ENCODE measurements around the gene ARPC5.
"Not testable (repeated sequence)": the region's sequence is repeated elsewhere in the genome, so short reads cannot be mapped to it uniquely, and the experiment has no call there.

ARPC5 gene

GRCh38 chr1:183635606-183636333 lies at the start of gene ARPC5:
Gene ARPC5 (minus strand): TSS chr1:183635783. CDS start chr1:183635659, 124 bp downstream.
- peak; percentile 97 for DNase-seq (ENCODE audit: low spot score)

DNA sequence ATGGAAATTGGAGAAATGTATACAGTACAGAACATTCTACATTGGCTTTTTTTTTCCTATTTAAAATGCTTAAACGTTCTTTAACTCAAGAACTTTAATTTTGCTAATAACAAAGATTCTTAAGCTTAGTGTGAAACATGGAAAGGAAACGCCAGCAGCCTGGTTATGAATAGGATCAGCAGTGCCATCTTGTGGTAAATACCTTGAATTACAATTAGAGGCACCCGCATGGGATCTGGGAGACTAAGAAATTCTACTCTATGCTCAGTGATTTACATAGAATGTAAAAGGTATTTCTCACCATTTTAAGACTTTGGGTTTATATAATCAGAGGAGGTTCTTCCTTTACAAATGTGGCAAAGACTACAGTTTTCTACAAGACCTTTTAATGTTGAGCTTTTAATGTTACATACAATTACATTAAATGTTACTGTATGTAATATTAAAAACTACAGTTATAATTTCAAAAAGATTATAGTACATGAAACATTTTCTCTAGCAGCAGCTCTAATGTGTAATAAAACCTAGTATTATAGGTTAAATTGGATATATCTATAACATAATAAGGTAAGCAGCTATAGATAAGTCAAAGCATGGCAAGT lies 49.6 kb upstream of the ARPC5 start:
- peak; percentile 79 for DNase-seq (ENCODE audit: low spot score)

- DNase-seq (ENCODE audit: low spot score), result not testable (repeated sequence)
These were observed 43.8 kb upstream of the ARPC5 start for GRCh38 chr1:183679363-183679762.

- DNase-seq (ENCODE audit: low spot score), result no peak
These were observed 43.2 kb upstream of the ARPC5 start for GRCh38 chr1:183678819-183679218.

DNA sequence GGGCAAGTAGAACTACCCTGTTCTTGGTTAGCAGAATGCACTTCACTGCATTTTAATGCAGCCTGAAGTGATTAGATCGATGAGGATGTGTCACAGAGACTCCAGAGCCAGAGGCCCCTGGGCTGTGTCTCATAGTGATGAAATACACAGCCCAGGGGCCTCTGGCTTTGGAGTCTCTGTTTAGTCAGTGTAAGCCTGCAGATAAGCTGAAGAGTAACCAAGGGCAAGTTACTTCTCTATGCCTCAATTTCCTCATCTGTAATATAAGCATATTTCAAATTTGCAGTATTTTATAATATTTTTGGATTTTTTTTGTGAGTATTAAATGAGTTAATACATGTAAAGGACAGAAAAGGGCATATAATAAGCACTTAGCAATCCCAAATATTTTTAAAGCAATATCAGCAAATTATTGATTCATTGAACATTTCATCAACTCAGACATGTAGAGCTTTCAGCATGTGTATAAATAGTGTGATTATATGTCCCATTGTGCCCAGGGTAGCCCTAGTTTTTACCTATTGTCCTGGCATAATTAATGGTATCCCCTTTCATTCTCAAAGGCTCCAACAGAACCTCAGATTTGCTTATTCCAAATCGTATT lies 41.1 kb upstream of the ARPC5 start:
- DNase-seq (ENCODE audit: low spot score), result peak; percentile 76

DNA sequence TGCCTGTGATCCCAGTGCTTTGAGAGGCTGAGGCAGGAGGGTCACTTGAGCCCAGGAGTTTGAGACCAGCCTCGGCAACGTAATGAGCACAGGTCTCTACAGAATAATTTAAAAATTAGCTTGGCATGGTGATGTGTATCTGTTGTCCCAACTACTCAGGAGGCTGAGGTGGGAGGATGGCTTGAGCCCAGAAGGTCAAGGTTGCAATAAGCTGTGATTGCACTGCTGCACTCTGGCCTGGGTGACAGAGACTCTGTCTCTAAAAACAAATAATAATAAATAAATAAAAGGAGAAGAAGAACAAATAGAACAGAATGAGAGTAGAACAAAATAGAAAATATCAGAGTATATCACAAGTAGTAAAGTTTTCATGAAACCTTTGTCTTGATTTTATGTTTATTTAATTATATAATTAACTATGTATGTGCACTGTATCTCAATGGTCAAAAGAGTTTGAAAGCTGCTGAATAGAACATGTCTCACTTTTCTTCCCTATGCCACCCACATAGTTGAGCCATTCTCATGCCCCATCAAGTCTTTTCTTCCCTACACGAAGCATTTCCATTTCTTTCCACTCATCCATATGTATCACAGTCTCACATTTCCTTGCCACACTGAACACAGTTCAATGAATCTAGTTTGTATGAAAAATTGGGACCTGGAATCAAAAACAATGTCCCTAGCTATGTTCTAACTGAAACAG lies 40.5 kb upstream of the ARPC5 start:
- no peak for DNase-seq (ENCODE audit: low spot score)

- no peak for DNase-seq (ENCODE audit: low spot score)
These were observed 39.8 kb upstream of the ARPC5 start for GRCh38 chr1:183675381-183675780.

DNA sequence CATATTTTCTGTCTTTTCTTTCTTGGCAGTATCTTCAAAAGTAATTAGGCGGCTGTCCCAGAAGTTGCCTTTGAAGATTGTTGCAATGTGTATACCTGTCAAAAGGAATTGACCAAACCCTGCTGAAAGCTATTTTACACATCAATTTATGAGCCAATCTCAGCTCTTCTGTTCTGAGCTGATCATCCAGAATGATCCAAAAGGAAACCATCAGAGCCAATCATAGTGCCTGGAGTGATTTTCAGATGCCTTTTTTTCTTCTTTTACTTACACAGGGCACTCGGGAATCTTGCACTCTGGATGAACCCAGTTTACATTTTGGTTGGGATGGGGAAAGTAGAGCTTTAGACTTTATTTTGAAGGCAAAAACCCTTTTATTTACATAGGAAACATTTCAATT lies 39.3 kb upstream of the ARPC5 start:
- no peak for DNase-seq (ENCODE audit: low spot score)

- peak; percentile 21 for DNase-seq (ENCODE audit: low spot score)
These were observed 38.8 kb upstream of the ARPC5 start for GRCh38 chr1:183674339-183674738.

DNA sequence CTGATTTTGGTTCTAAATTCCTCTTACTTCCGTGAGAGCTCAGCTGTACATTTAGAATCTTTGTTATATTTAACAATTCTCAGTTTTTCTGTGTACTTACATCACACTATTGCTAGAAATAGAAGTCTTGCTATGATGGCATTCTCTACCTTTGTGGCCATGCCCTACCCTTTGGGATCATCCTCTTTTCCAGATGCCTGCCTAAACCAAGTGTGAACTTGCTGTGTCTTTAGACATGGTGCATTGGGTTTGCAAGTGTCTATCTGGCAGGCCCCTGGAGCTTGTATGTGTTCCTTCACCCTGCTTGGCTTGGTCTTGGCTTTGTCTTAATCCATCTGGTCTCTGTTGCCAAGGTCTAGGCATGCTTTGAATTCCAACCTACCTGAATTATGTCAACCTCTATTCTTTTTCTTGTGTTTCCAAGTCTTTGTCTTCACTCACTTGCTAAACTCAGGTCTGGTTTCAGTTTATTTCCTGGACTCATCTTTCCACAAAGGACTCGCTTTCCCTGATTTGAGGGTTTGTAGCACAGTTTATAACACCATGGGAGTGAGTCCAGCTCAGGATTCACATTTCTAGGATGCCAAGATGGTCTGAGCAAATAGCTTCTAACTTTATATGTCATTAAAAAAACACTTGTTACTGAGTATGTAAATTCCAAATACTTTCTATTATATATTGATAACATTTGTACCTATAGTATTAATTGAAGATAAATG lies 38.2 kb upstream of the ARPC5 start:
- DNase-seq (ENCODE audit: low spot score), result no peak

DNA sequence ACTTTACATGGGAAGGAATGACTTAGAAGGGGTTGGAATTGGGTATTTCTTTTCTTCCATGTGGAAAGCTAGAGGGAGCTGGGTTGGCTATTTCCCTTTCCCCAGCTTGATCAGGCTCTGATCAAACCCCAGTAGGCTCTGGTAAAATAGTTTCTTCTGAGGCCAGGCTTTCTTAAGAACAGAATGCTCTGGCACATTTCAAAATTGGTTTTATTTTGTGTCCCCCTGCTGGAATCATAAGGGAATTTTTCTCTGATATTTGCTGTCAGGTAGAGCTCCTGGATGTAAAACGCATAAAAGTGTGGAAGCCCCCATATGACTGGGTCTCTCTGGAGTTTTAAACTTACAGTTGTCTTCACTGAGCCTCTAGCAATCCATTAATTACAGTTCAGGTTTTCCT lies 34.6 kb upstream of the ARPC5 start:
- no peak for DNase-seq (ENCODE audit: low spot score)

DNA sequence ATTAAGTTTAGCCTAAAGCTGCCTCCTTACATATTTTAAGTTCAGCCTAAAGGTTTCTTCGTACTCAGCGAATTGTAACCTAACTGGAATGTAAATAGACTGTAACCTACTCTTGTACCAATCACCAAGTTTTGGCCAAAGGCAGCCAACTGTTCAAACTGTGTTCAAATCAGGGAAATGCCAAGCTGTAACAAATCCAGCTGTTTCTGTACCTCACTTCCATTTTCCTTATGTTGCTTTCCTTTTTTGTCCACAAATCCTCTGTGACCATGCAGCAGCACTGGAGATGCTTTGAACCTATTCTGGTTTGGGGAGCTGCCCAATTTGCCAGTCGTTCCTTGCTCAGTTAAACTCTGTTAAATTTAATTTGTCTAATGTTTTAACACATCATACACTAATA lies 20.8 kb upstream of the ARPC5 start:
- DNase-seq (ENCODE audit: low spot score), result no peak

GRCh38 chr1:183655562-183656075 lies 20.0 kb upstream of the ARPC5 start:
- DNase-seq (ENCODE audit: low spot score), result peak; percentile 87

DNA sequence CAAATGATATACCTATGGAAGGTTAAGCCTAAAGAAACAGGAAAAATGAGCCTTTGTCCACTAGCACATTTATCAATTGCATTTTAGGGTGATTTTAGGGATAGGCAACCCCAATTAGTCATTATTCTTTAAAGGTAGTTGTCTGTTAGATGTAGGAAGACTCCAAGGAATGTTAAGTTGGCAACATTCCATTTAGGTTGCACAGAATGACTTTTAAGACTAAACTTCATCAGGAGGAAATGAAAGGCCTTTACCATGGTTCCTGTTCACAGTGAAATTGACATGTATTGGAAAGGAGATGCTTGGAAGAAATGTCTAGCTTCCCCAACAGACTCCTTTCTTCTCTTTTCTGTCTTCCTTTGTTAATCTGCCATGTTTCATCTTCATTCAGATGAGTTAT lies 19.1 kb upstream of the ARPC5 start:
- DNase-seq (ENCODE audit: low spot score), result no peak

GRCh38 chr1:183653876-183654451 lies 18.4 kb upstream of the ARPC5 start:
- DNase-seq (ENCODE audit: low spot score), result no peak

- DNase-seq (ENCODE audit: low spot score), result no peak
These were observed 17.8 kb upstream of the ARPC5 start for GRCh38 chr1:183653462-183653794.

DNA sequence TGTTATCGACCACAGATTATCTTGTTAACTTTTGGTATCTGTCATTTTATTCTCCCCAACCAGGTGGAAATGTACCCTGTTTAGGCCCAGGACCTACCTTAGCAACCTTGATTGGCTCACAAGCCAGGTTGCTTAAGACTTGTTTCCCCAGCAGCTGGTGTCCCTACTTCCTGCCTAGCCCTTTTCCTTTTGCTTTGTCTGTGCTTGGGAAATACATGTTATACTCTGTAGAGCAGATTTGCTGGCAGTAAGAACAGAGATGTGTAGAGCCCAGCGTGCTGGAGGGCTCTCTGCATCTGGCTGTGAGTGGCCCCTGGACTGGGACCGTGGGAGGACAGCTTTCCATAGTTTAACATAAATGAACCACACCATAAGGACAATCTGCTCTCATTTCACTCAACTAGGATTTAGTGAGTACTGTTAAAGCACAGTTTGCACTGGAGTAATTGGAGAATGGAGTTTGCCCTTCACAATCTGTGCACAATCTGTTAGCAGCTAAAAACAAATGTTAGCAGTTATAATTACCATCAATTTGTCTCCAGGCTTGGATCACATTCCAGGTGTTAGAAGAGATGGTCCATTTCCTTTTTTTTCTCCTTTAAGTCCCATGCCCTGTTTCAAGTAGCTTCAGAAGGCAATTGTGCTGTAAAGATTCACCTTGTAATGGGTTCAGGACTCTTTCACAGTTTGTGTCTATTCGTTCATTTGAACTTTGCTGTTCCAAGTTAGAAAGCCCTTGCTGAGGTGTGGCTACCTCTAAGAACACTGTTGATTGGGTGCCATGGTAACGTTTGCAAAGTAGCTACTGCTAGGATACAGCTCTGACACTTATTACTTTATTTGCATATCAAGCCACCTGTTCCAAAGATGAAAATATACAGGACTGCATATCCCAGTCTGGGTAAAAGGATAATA lies 17.2 kb upstream of the ARPC5 start, which contains the start of gene APOBEC4:
Gene APOBEC4 (minus strand): TSS at position 770 of the 915 bp plus-strand sequence. CDS start 4,535 bp downstream, outside the sequence.
- DNase-seq (ENCODE audit: low spot score), result no peak

DNA sequence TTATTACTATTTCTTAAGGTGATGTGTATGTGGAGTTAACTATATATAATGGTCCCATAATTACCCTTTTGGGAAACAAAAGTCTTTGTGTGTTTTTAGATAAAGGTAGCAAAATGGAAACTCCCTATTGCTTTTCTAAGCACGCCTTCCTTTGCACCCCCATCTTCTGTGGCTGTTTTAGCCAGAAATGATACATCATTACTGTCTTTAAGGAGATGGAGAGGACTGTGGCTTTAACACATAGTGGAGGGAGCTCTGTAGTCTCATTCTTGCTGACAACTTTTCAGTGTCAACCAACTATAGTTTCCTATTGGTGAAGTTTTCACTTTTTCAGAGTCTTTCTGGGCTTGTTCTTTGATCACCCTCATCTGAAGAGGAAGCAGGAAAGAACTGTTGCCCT lies 16.5 kb upstream of the ARPC5 start:
- DNase-seq (ENCODE audit: low spot score), result no peak

- DNase-seq (ENCODE audit: low spot score), result no peak
These were observed 16.0 kb upstream of the ARPC5 start for GRCh38 chr1:183651612-183652011.

DNA sequence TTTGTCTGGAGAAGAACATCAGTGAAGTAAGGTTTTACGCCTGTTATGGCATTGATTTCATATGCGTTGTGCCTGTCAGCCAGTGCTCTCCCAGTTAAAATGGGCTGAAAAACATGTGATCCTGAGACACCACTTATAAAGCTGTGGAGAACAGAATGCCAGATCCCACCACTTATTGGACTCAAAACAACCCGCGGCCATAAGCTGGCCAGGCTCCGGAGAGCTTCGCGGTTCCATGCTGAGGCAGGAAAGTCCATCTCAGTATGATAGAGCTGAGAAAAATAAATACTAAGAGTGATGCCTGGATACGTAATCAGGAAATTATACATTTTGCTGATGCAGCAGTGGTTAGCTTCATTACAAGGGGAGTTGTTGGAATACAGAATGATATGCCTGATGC lies 12.5 kb upstream of the ARPC5 start:
- no peak for DNase-seq (ENCODE audit: low spot score)

Measured in AG08395 (cell line).